B cell (primary cell): ENCODE measurements around the gene DYRK4. TPM values are rescaled to one million over a fixed set of nuclear protein-coding genes. Genes with fewer than 3 reads are reported as not detected.

Source experiments
- ATAC-seq: fragments of 200-7000 bp; cut with Tn5 transposase; one replicate; pipeline ENCODE4 v1.10.0; 2021; ENCODE audit warnings: low read depth, mild to moderate bottlenecking, moderate number of reproducible peaks, moderate library complexity
- CTCF ChIA-PET: fragments of 350-600 bp; sonication (Branson Sonifier 250); formaldehyde crosslinking; loops from one replicate; lab custom pipeline; 2021; ENCODE audit warnings: antibody characterized with exemption, inconsistent platforms; lab: Charles Lee
- POLR2A ChIA-PET: fragments of 350-600 bp; sonication (Branson Sonifier 250); formaldehyde crosslinking; loops from one replicate; lab custom pipeline; 2021; ENCODE audit warnings: antibody characterized with exemption; lab: Charles Lee
- DNase-seq: peaks from one replicate; pipeline ENCODE4 v3.0.0; 2013
- H2AFZ ChIP-seq: 2 replicates; pipeline ENCODE4 v1.6.1; 2012; ENCODE audit warnings: mild to moderate bottlenecking, low read depth, low read length; ENCODE audit not compliant: insufficient read depth, poor library complexity, severe bottlenecking
- H3K27ac ChIP-seq, 2 donors: 1 replicate in 1 of 2; 2 replicates in 1 of 2; pipeline ENCODE4 v1.5.1; 2012 to 2013; ENCODE audit warnings: low read length in 2 of 2, mild to moderate bottlenecking in 2 of 2, moderate library complexity in 1 of 2
- H3K27me3 ChIP-seq, 4 experiments: fragments of 200-600 bp in 1 of 4; sonication (generic) in 1 of 4; replicated peaks in 1 of 4; 1 replicate in 2 of 4; 2 replicates in 2 of 4; pipeline versions ENCODE4 v1.6.1 to v1.7.0; 2013 to 2016; ENCODE audit warnings: low read length in 3 of 4, mild to moderate bottlenecking in 2 of 4, mixed read lengths in 1 of 4, moderate library complexity in 1 of 4; ENCODE audit not compliant: insufficient read depth in 4 of 4, control insufficient read depth in 3 of 4; ENCODE audit errors: control extremely low read depth in 1 of 4
- H3K36me3 ChIP-seq, 2 experiments: replicated peaks in 1 of 2; 1 replicate in 1 of 2; 2 replicates in 1 of 2; pipeline versions ENCODE4 v1.6.1 to v1.7.1; 2013; ENCODE audit warnings: low read length in 1 of 2; ENCODE audit not compliant: insufficient read depth in 2 of 2, control insufficient read depth in 1 of 2; ENCODE audit errors: control extremely low read depth in 1 of 2, extremely low read depth in 1 of 2
- H3K4me1 ChIP-seq, 2 donors: fragments of 200-600 bp in 1 of 2; sonication (generic) in 1 of 2; 1 replicate in 1 of 2; 2 replicates in 1 of 2; pipeline versions ENCODE4 v1.5.1 to v1.6.1; 2013 to 2017; ENCODE audit warnings: low read length in 2 of 2; ENCODE audit not compliant: control insufficient read depth in 2 of 2, insufficient read depth in 2 of 2
- H3K4me2 ChIP-seq: replicated peaks from 2 replicates; pipeline ENCODE3; 2012; ENCODE audit warnings: mild to moderate bottlenecking, low read depth, low read length; ENCODE audit not compliant: poor library complexity, severe bottlenecking
- H3K4me3 ChIP-seq, 5 experiments: fragments of 200-600 bp in 1 of 5; sonication (generic) in 1 of 5; 1 replicate in 3 of 5; 2 replicates in 2 of 5; pipeline versions ENCODE4 v1.5.1 to v1.7.0; 2011 to 2016; ENCODE audit warnings: low read length in 4 of 5, mild to moderate bottlenecking in 4 of 5, low read depth in 2 of 5, control low read depth in 1 of 5, moderate library complexity in 1 of 5; ENCODE audit not compliant: insufficient read depth in 1 of 5; ENCODE audit errors: control extremely low read depth in 1 of 5, extremely low read depth in 1 of 5
- H3K79me2 ChIP-seq: fragments of 200-600 bp; sonication (generic); one replicate; pipeline ENCODE4 v1.6.0; 2016; ENCODE audit warnings: low read length; ENCODE audit not compliant: control insufficient read depth, insufficient read depth
- H3K9ac ChIP-seq: fragments of 200-600 bp; sonication (generic); 2 replicates; pipeline ENCODE4 v1.6.1; 2017; ENCODE audit warnings: mild to moderate bottlenecking, low read length, moderate library complexity
- H3K9me3 ChIP-seq, 3 donors: one replicate each; pipeline versions ENCODE4 v1.6.1 to v1.7.1; 2013; ENCODE audit warnings: low read length in 2 of 3; ENCODE audit not compliant: control insufficient read depth in 2 of 3, insufficient read depth in 1 of 3; ENCODE audit errors: control extremely low read depth in 1 of 3
- H4K20me1 ChIP-seq: 2 replicates; pipeline ENCODE4 v1.6.0; 2012; ENCODE audit warnings: mild to moderate bottlenecking, low read length; ENCODE audit not compliant: insufficient read depth, control insufficient read depth, poor library complexity, severe bottlenecking
- H3K27ac Mint-ChIP-seq: one replicate; pipeline ENCODE4 v1.8.0; 2021; ENCODE audit warnings: mixed read lengths
- H3K27me3 Mint-ChIP-seq: one replicate; pipeline ENCODE4 v1.8.0; 2021; ENCODE audit warnings: mixed read lengths
- H3K4me1 Mint-ChIP-seq: one replicate; pipeline ENCODE4 v1.8.0; 2021; ENCODE audit warnings: mixed read lengths
- H3K4me3 Mint-ChIP-seq: one replicate; pipeline ENCODE4 v1.8.0; 2021; ENCODE audit warnings: mixed read lengths
- H3K9me3 Mint-ChIP-seq: one replicate; pipeline ENCODE4 v1.8.0; 2022; ENCODE audit warnings: mixed read lengths; ENCODE audit not compliant: insufficient read depth
- CTCF ChIP-seq: fragments of 200-600 bp; IDR thresholded peaks from one replicate; pipeline ENCODE4 v1.8.0; 2022; ENCODE audit warnings: antibody characterized with exemption, mild to moderate bottlenecking
- EZH2 ChIP-seq: IDR thresholded peaks from 2 replicates; pipeline ENCODE4 v1.6.1; 2012; ENCODE audit warnings: borderline replicate concordance, low read depth, mild to moderate bottlenecking, moderate library complexity, low read length; ENCODE audit not compliant: insufficient read depth, poor library complexity, severe bottlenecking
- WGBS: methylation state at CpG from one replicate; pipeline ENCODE4 v1.1.5; 2013; ENCODE audit warnings: missing lambda C conversion rate; ENCODE audit not compliant: insufficient coverage; 5-methylcytosine and 5-hydroxymethylcytosine counted together
- intact Hi-C: fragments of 100-400 bp; cut with micrococcal nuclease; formaldehyde crosslinking; loops from one replicate; pipeline ENCODE4 v1.10.0; 2022
- polyA plus RNA-seq: library from polyadenylated mRNA; depleted of rRNA; stranded (reverse); fragments of >200 nt; gene quantifications from 2 replicates; pipeline ENCODE4 v1.2.3, GENCODE V29; 2012
- total RNA-seq, 2 donors: library from RNA; stranded (reverse); fragments of 120-200 nt in 1 of 2; gene quantifications; 1 replicate in 1 of 2; 2 replicates in 1 of 2; pipeline versions ENCODE4 v1.2.3 to v1.2.4, GENCODE V29; 2013 to 2022

The DYRK4 gene
- total and polyA plus RNA-seq, 2 donors (not counting 1 experiment from before 2014, with no cell fraction given): 41.3 to 63.3 TPM

DNA sequence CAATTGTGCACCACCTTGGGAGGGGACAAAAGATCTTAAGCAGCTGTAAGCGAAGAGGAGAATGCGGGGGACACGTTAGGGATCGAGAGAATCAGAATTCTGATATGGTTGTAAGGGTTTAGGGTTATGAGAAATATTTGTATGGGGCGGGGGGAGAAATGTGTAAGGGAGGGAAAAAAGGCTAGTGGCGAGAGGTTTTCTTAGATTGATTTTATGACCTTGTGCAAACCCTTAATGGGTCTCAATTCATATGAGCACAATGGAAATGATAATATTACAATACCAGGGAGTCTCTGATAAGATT lies 87.3 kb downstream of the DYRK4 start:
- H3K27me3 Mint-ChIP-seq: no peaks in the 10 kb centered on the region

GRCh38 chr12:4653257-4653656 lies 91.2 kb downstream of the DYRK4 start:
- ChIA-PET POLR2A (no interaction called here), CTCF (no interaction called here)
- Histone ChIP-seq H3K27me3 (no peaks in the 10 kb centered on the region), H3K4me1 (peaks cover 12 to 14% of the 10 kb centered on the region in 2 donors), H3K27ac (no peak overlapping the region), H3K36me3 (peaks cover 15 to 42% of the 10 kb centered on the region in 2 experiments), H3K4me2 (no peak overlapping the region), H3K79me2 (peaks cover 39% of the 10 kb centered on the region), H4K20me1 (peaks cover 20% of the 10 kb centered on the region), H3K4me3 (no peak overlapping the region), H2AFZ (no peak overlapping the region), H3K9me3 (no peaks in the 10 kb centered on the region), H3K9ac (no peak overlapping the region)
- no peak for DNase-seq
- no peak for ATAC-seq
- TF ChIP-seq EZH2 (no peak), CTCF (no peak)
- Mint-ChIP-seq H3K27me3 (no peaks in the 10 kb centered on the region), H3K4me3 (no peak overlapping the region), H3K9me3 (no peaks in the 10 kb centered on the region), H3K27ac (no peak overlapping the region), H3K4me1 (peaks cover 39% of the 10 kb centered on the region)
- intact Hi-C loops: no loop called here

More for the DNA sequence above, 87.3 kb downstream of the DYRK4 start:
- Histone ChIP-seq H3K4me2 (peak overlapping the region; percentile 85), H2AFZ (peak overlapping the region; percentile 91), H3K79me2 (peaks cover 41% of the 10 kb centered on the region), H3K4me1 (peaks cover 20 to 21% of the 10 kb centered on the region in 2 donors), H3K4me3 (peak overlapping the region; percentile 83 to 97 (median 90)), H3K9ac (peak overlapping the region; percentile 90), H4K20me1 (peaks cover 14% of the 10 kb centered on the region), H3K36me3 (peaks cover 5 to 6% of the 10 kb centered on the region in 2 experiments), H3K27ac (peak overlapping the region; percentile 62 to 83), H3K27me3 (no peaks in the 10 kb centered on the region), H3K9me3 (no peaks in the 10 kb centered on the region)
- POLR2A ChIA-PET: interaction anchor here (0.7 kb wide), 1 partner anchor 169 kb away, joined by 9 read pairs; no protein-coding TSS in a partner anchor
- ATAC-seq (no peak), DNase-seq (no peak)
- 2% methylated on average over 5 of the region's 6 CpGs for WGBS
- intact Hi-C loops: loop anchor here (1.0 to 5.0 kb wide), 3 partner anchors 45 to 178 kb away; no protein-coding TSS in a partner anchor
- Mint-ChIP-seq H3K9me3 (no peaks in the 10 kb centered on the region), H3K27ac (peak overlapping the region; percentile 86), H3K4me3 (peak overlapping the region; percentile 91), H3K4me1 (peaks cover 48% of the 10 kb centered on the region)
- CTCF ChIA-PET: interaction anchor here (0.9 to 2.2 kb wide), 4 partner anchors 21 to 122 kb away, joined by 3 to 12 read pairs (median 4); no protein-coding TSS in a partner anchor
- TF ChIP-seq CTCF (no peak), EZH2 (no peak)
